Left renal cortex interstitium (tissue), 4 donors: ENCODE measurements around the gene C1GALT1. TPM values are rescaled to one million over a fixed set of nuclear protein-coding genes. Genes with fewer than 3 reads are reported as not detected.
A peak's percentile ranks its signal among the peaks of the same experiment; 100 is the strongest.
"Not testable (repeated sequence)": the region's sequence is repeated elsewhere in the genome, so short reads cannot be mapped to it uniquely, and the experiment has no call there.

ENCODE experiments used
- DNase-seq, 4 donors: peaks; one replicate each; pipeline ENCODE4 v3.0.0-alpha.2; 2013; ENCODE audit warnings: low read depth in 4 of 4, low spot score in 2 of 4, missing footprints in 1 of 4
- polyA plus RNA-seq, 4 donors: library from polyadenylated mRNA; unstranded; fragments of 120-200 nt; gene quantifications; one replicate each; pipeline ENCODE4 v1.2.1, GENCODE V29; 2013; ENCODE audit not compliant: insufficient read length in 4 of 4

Gene C1GALT1
- 10 to 100 TPM; 36.7 to 56.6 (median 47.6) TPM for polyA plus RNA-seq

DNA sequence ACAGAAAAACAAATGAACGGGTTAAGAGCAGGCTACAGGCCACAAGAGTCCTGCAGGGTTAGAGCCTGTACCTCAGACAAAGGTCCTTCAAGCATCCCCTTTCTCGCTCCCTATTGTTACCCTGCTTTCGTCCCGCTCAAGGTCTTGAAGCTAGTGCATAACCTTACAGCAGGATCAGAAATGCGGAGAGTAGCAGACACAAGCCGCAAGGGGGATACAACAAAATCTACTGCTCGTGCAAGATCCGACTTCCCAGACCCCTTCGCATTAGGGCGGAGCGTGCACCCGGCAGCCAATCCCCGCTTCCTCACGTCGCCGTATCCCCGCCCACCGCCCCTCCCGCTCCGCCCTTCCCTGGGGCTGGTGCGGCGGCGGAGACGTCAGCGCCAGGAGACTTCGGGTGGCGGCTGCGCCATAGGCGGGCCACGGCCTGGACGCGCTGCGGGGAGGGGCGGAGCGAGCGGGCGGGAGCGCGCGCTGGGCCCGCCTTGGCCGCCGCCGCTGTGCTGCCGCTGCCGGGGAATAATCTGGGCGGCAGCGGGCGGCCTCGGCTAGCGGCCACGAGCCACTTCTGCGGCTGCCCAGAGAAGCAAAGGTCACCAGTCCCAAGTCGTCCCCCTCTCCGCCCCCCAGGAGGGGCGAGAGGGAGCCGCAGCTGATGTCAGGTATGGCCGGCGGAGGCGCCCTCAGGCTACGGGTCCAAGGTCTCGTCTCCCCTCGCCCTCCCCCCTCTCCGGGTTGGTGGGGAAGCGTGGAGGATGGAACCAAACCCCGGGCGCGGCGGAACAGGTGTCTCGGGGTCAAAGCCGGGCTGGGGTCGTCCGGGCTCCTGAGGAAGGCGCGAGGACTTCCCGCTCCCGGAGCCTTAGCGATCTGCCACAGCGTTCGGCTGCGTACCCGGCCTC, at the start of gene C1GALT1:
Gene C1GALT1 (plus strand): TSS at position 389 of the 905 bp plus-strand sequence. CDS start 51,776 bp downstream, outside the sequence.
- DNase-seq: peak; percentile 88 to 96 (median 92)

DNA sequence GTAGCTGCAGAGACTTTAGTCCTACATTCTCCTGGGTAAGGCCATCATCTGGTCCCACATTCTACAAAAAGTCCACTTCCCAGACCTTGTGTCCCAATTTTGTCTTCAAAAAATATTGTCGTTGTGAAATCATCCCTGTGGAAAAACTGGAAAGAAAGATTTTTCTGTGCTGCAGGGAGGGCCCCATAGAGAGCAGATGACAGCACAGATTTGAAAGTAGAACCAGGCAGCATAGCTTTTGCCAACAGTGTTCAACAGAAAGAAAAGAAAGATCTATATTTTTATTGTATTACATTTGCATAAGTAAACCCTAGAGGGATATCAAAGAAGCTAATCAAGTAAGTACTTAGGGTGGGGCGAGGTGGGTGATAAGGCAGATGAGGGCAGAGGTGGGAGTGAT, 48.3 kb upstream of the C1GALT1 start:
- no peak for DNase-seq

- DNase-seq: no peak
These were observed 47.3 kb upstream of the C1GALT1 start for GRCh38 chr7:7135074-7135473.

- DNase-seq: not testable (repeated sequence)
These were observed 46.4 kb upstream of the C1GALT1 start for GRCh38 chr7:7135924-7136323.

DNA sequence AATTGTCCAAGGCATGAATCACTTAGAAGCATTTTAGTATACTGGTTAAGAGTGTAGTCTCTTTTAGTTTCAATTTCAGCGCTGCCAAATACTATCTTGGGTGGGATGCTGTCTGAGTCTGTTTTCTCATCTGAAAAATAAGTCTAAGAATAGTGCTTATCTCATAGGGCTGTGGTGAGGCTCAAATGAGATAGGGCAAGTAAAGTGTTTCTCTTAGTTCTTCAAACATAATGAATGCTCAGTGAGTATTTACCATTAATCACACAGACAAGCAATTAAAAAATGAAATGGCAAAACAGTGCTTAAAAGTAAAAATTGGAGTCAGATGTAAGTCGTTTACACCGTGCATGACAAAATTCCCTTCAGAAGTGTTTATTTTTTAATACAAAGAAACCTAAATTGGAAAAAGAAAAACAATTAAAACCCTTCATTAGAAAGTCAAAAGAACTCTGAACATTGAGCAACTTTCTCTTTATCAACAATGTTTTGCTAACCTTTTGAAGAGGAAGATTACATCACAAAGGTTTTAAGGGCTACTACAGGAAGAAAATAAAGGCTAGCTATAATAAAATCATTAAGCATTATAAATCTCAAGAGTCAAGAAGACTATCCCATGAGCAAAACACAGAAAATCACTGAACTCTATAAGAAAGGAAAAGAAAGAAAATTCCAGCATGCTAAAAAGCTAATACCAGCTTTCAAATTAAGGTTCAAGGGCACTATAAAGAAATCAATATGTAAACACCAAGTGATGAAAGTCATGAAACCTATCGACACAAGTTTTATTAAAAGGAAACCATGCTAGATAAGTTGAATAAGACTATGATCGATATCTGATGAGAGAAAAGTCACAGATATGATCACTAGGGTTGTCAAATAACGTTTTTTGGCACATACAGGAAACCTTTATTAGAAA, 45.6 kb upstream of the C1GALT1 start:
- no peak for DNase-seq

GRCh38 chr7:7138897-7139296, 43.4 kb upstream of the C1GALT1 start:
- DNase-seq: no peak

GRCh38 chr7:7143404-7143803, 38.9 kb upstream of the C1GALT1 start:
- DNase-seq: not testable (repeated sequence)

- not testable (repeated sequence) for DNase-seq
These were observed 37.2 kb upstream of the C1GALT1 start for GRCh38 chr7:7145151-7145550.

GRCh38 chr7:7146837-7147236, 35.5 kb upstream of the C1GALT1 start:
- no peak for DNase-seq

DNA sequence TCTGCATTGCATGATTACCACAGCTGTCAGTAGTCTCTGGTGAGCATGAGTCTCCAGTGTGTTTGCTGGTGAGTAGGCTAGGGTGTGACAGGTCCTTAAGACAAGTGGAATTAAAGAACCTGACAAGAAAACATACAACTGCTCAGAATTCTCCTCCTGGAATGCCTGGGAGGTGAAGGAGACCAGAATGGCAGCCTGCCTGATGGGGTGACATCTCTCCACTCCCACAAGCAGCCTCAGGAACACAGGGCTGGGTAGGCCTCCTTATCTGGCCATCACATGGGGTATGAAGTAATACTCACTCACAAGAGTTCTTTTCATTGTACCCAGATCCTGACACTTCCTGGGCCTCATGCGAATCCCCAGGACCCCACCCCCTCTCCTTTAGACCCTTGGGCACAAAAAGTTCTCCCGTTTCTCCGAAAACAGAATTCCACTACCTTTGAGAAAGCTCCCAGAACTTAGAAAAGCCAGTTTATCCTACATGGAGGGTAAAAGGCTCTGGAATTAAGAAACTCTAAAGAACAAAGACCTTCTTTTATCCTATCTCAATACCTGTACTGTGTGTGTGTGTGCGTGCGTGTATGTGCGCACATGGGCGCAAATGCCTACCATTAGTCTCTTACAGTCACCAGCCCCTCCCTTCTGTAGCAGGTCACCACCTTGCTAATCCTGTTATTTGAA, 33.4 kb upstream of the C1GALT1 start:
- no peak for DNase-seq

DNA sequence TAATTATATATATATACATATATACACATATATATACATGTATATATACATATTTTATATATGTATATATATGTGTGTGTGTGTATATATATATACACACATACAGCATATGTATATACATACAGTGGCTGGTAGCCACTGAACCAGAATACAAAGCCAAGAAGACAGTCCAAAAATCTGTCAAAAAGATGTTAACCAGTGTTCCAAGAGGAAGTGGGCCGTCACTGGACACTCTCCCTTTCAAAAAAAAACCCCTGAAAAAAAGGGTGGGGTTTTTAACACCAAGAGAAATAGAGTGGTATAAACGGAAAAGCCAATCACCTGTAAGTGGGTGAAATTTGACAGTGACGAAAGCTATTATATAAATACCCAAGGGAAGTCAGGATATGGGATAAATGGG, 31.1 kb upstream of the C1GALT1 start:
- DNase-seq: no peak

- DNase-seq: no peak
These were observed 30.5 kb upstream of the C1GALT1 start for GRCh38 chr7:7151865-7152264.

GRCh38 chr7:7152315-7152714, 30.0 kb upstream of the C1GALT1 start:
- no peak for DNase-seq

DNA sequence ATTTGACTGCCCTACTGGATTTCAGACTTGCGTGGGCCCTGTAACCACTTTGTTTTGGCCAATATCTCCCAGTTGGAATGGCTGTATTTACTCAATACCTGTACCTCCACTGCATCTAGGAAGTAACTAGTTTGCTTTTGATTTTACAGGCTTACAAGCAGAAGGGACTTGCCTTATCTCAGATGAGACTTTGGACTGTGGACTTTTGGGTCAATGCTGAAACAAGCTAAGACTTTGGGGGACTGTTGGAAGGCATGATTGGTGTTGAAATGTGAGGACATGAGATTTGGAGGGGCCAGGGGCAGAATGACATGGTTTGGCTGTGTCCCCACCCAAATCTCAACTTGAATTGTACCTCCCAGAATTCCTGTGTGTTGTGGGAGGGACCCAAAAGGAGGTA, 28.0 kb upstream of the C1GALT1 start:
- DNase-seq: not testable (repeated sequence)

DNA sequence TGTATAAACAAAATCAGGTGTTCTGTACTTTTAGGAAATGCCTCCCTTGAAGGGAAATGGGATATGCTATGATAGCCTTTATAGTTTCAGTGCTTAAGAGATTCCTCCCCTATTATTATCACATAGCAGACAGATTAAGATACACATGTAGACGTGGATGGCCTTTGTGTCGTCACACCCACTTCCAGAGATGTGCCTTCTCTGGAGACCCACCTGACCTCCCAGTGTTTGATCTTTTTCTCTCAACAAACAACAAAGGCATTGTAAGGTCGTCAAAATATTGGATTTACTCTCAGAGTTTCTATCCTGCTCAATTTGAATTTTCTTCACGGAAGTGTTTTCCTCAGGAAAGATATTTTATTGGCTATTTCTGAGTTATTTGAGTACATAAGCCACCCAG, 25.7 kb upstream of the C1GALT1 start:
- no peak for DNase-seq

DNA sequence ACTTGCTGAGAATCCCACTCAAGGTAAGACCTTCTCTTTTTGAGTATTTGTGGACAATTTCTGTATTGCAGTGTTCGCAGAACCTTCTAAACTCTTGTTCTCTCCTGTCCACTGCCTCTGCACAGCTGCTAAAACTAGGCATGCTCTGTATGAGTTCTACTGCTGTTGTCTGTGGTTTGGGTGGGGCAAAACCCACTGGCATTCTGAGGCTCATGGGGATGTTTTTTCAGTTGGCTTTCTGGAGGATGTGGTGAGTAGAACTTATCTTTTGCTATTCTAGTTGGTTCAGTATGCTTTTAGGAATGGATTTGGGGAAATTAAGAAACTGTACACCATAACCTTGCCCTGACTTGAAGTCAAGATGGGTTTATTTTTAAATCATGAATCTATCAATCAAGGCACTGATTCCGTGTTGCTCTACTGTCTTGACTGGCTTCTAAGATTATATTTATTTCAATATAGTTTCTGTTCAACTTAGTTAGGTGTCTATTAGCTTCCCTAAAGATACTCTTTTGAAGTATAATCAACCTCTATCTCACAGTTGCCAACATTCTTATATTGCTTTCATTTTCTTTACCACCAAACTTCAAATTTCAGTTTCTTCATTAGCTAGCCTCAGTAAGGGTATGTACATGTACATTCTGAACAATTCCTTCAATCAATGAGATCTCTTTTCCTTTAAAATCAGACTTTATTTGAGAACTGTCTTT, 25.0 kb upstream of the C1GALT1 start:
- DNase-seq: no peak

DNA sequence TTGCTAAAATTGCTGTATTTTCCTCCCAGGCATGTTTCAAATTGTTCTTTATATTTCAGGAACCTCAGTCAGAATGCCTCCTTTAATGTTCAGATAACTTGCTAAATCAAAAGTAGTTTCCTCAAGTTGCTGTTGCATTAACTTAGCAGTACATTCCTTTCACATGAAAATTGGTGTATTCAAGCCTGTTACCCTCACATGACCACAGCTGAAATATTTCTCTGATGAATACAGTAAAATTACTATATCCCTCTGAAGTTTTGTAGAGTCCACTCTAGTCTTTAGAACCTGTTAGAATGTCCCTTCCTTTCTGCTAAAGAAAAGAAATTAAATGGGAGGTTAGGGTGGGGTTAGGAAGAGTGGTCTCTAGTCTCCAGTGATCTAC, 24.5 kb upstream of the C1GALT1 start:
- no peak for DNase-seq

- no peak for DNase-seq
These were observed 23.2 kb upstream of the C1GALT1 start for GRCh38 chr7:7159063-7159658.

DNA sequence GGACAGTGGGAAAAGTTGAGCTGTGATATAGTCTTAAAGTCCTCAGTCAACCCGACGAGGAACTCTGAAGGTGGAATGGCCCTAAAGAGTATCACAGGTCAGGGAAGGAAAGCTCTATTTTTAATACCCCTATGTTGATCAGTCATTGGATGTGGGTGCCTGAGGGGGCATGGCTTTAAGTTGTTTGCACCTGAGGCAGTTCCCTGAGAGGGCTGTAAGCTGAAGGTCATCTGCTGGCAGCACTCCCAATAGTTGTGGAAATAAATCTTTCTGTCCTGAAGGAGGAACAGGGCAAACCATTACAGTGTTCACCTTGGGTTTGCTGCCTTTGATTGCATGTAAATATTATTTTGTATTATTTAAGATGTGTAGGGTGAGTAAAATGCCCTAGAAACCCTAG, 17.8 kb upstream of the C1GALT1 start:
- no peak for DNase-seq

- no peak for DNase-seq
These were observed 17.0 kb upstream of the C1GALT1 start for GRCh38 chr7:7165372-7165771.
